Measurements from ENCODE around the gene LRRC73. TPM values are rescaled to one million over a fixed set of nuclear protein-coding genes. Genes with fewer than 3 reads are reported as not detected.

Gene LRRC73
- total and polyA plus RNA-seq, 9 of the 15 experiments (the other 6 are each of a cell fraction or from before 2014, with no cell fraction given): 0.07 to 0.55 (median 0.16) TPM; not detected in 3

DNA sequence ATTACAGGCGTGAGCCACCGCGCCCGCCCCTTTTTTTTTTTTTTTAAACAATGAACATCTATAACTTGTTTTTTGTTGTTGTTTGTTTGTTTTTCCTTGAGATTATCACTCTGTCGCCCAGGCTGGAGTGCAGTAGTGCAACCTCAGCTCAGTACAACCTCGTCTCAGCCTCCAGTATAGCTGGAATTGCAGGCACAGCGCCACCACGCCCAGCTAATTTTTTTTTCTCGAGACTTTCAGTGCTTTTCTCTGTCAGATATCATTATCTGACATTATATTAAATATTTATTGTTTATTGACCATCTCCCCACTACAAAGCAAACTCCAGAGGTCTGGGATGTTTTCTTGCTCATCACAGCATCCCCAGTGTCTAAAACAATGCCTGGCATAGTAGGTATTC lies 52.5 kb downstream of the LRRC73 start:
- Histone ChIP-seq H3K9me3 (replicated peaks; ENCODE audit: control insufficient read depth, insufficient read depth, low read depth, low read length) (0 out of 2 replicates have a peak, but pooled peaks cover 6% of the 10 kb centered on the region), H3K4me2 (ENCODE audit: insufficient read depth, low read length) (no peak overlapping the region), H3K36me3 (ENCODE audit: control insufficient read depth, insufficient read depth, low read length) (no peaks in the 10 kb centered on the region), H4K20me1 (replicated peaks; ENCODE audit: control insufficient read depth, insufficient read depth, low read length) (no peaks in the 10 kb centered on the region), H3K9me1 (ENCODE audit: control insufficient read depth, insufficient read depth, low read length) (no peaks in the 10 kb centered on the region), H3K27me3 (ENCODE audit: control insufficient read depth in 2 of 2, insufficient read depth in 2 of 2, low read length in 2 of 2) (peaks cover 7 to 9% of the 10 kb centered on the region in 2 experiments; a peak in 3 of 5 replicates), H3K9ac (ENCODE audit: insufficient read depth in 1 of 2, low read depth in 2 of 2, low read length in 2 of 2) (no peak overlapping the region), H3K27ac (ENCODE audit: extremely low read depth, low read depth, low read length) (no peak overlapping the region), H2AFZ (ENCODE audit: low read depth, low read length) (no peak overlapping the region), H3K4me1 (replicated peaks in 1 of 2; ENCODE audit: control insufficient read depth in 2 of 2, insufficient read depth in 2 of 2, low read length in 2 of 2) (peaks cover 0 to 18% of the 10 kb centered on the region in 2 experiments; a peak in 4 of 5 replicates), H3K79me2 (ENCODE audit: control insufficient read depth, insufficient read depth, low read length) (no peaks in the 10 kb centered on the region), H3K4me3 (no peak overlapping the region)
- no peak for ATAC-seq
- TF ChIP-seq, protein P1, sequence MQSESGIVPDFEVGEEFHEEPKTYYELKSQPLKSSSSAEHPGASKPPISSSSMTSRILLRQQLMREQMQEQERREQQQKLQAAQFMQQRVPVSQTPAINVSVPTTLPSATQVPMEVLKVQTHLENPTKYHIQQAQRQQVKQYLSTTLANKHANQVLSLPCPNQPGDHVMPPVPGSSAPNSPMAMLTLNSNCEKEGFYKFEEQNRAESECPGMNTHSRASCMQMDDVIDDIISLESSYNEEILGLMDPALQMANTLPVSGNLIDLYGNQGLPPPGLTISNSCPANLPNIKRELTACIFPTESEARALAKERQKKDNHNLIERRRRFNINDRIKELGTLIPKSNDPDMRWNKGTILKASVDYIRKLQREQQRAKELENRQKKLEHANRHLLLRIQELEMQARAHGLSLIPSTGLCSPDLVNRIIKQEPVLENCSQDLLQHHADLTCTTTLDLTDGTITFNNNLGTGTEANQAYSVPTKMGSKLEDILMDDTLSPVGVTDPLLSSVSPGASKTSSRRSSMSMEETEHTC (IDR thresholded peaks at IDR 0.05): no peak
- no peak for TF ChIP-seq RREB1 (CRISPR knock-in tag; IDR thresholded peaks at IDR 0.05)
- no peak for TF ChIP-seq SREBF1 (IDR thresholded peaks at IDR 0.05; ENCODE audit: borderline replicate concordance, low read depth, low read length)
- TF ChIP-seq ZNF217 (CRISPR knock-in tag; IDR thresholded peaks at IDR 0.05): no peak
- no peak for TF ChIP-seq FOXJ3 (CRISPR knock-in tag; IDR thresholded peaks at IDR 0.05)
- TF ChIP-seq POLR2G (IDR thresholded peaks at IDR 0.05; ENCODE audit: low read depth, low read length): 0 out of 2 replicates have a peak, but pooled peaks have one; percentile 0
- DNase-seq (ENCODE audit: extremely low read depth in 1 of 4, low spot score in 3 of 4): no peak
- ChIA-PET CTCF (ENCODE audit: low intra/inter-chr PET ratio) (interaction anchor here (0.6 to 1.2 kb wide), 3 partner anchors 39 to 287 kb away, joined by 3 to 8 read pairs (median 7); no protein-coding TSS in a partner anchor), POLR2A (interaction anchor here (1.4 kb wide), 1 partner anchor 20 kb away, joined by 6 read pairs; the partner anchor contains the start of gene TJAP1)
- BruUV-seq (replicated peaks): no TSS peak
- no peak for FAIRE-seq
- WGBS (ENCODE audit: insufficient coverage, low coverage, missing lambda C conversion rate): 59% methylated on average over 8 of the region's 9 CpGs
- in situ Hi-C loops (cut with MboI) (no loop called here), intact Hi-C loops (cut with micrococcal nuclease) (no loop called here)

All from K562 (cell line).